ENCODE data around the gene IL31. TPM values are rescaled to one million over a fixed set of nuclear protein-coding genes. Genes with fewer than 3 reads are reported as not detected.

Gene IL31
- polyA plus RNA-seq, 10 donors: not detected

- DNase-seq: no peak
Measured at GRCh38 chr12:122158700-122159285, 15.2 kb downstream of the IL31 start.

GRCh38 chr12:122155705-122156104 lies 18.3 kb downstream of the IL31 start:
- DNase-seq: no peak

GRCh38 chr12:122152754-122153153 lies 21.3 kb downstream of the IL31 start:
- DNase-seq: no peak

GRCh38 chr12:122150127-122150681 lies 23.8 kb downstream of the IL31 start:
- DNase-seq: no peak

- DNase-seq: no peak
Measured at GRCh38 chr12:122148657-122149056, 25.4 kb downstream of the IL31 start.

GRCh38 chr12:122147514-122148290 lies 26.3 kb downstream of the IL31 start:
- no peak for DNase-seq

GRCh38 chr12:122145505-122146330 lies 28.3 kb downstream of the IL31 start:
- DNase-seq: no peak

GRCh38 chr12:122144885-122145284 lies 29.1 kb downstream of the IL31 start:
- DNase-seq: no peak

- DNase-seq: no peak
Measured at GRCh38 chr12:122142857-122143256, 31.2 kb downstream of the IL31 start.

- DNase-seq: no peak
Measured at GRCh38 chr12:122141911-122142725, 31.9 kb downstream of the IL31 start.

GRCh38 chr12:122140467-122141257 lies 33.4 kb downstream of the IL31 start:
- DNase-seq: no peak

- DNase-seq: no peak
Measured at GRCh38 chr12:122139941-122140340, 34.1 kb downstream of the IL31 start.

GRCh38 chr12:122139266-122139665 lies 34.8 kb downstream of the IL31 start:
- no peak for DNase-seq

GRCh38 chr12:122138616-122139015 lies 35.4 kb downstream of the IL31 start:
- no peak for DNase-seq

GRCh38 chr12:122138181-122138580 lies 35.8 kb downstream of the IL31 start:
- no peak for DNase-seq

GRCh38 chr12:122137681-122138080 lies 36.3 kb downstream of the IL31 start:
- no peak for DNase-seq

- no peak for DNase-seq
Measured at GRCh38 chr12:122137229-122137628, 36.8 kb downstream of the IL31 start.

GRCh38 chr12:122135437-122136031 lies 38.5 kb downstream of the IL31 start:
- DNase-seq: no peak

- DNase-seq: no peak
Measured at GRCh38 chr12:122133192-122133950, 40.6 kb downstream of the IL31 start.
